T-cell (primary cell): Measurements from ENCODE around the gene UBE2G2. TPM values are rescaled to one million over a fixed set of nuclear protein-coding genes. Genes with fewer than 3 reads are reported as not detected.

Experiments
- ATAC-seq, 4 experiments: fragments of 200-7000 bp in 3 of 4; fragments of 150-1000 bp in 1 of 4; cut with Tn5 transposase; replicated peaks in 1 of 4; 1 replicate in 3 of 4; 2 replicates in 1 of 4; pipeline ENCODE4 v1.10.0; 2021; ENCODE audit warnings: moderate library complexity in 3 of 4, mild to moderate bottlenecking in 2 of 4, moderate number of reproducible peaks in 1 of 4
- CTCF ChIA-PET, 2 donors: fragments of 300-600 bp; sonication (Branson Sonifier 250); formaldehyde crosslinking; loops; one replicate each; lab custom pipeline; 2022; ENCODE audit warnings: antibody characterized with exemption in 2 of 2; lab: Charles Lee
- POLR2A ChIA-PET, 2 donors: fragments of 300-600 bp; sonication (Branson Sonifier 250); formaldehyde crosslinking; loops; one replicate each; lab custom pipeline; 2022; ENCODE audit warnings: antibody characterized with exemption in 2 of 2; lab: Charles Lee
- DNase-seq, 35 experiments: peaks; one replicate each; pipeline versions ENCODE4 v3.0.0 to v3.0.0-alpha.2; 2013 to 2023
- H3K27ac ChIP-seq: one replicate; pipeline ENCODE4 v1.5.1; 2013; ENCODE audit warnings: low read length
- H3K27me3 ChIP-seq, 2 experiments: replicated peaks in 1 of 2; 1 replicate in 1 of 2; 2 replicates in 1 of 2; pipeline versions ENCODE4 v1.6.1 to v1.7.0; 2013; ENCODE audit warnings: low read length in 1 of 2, mixed read lengths in 1 of 2; ENCODE audit not compliant: control insufficient read depth in 2 of 2, insufficient read depth in 2 of 2; ENCODE audit errors: extremely low read depth in 1 of 2
- H3K36me3 ChIP-seq, 2 donors: 1 replicate in 1 of 2; 2 replicates in 1 of 2; pipeline versions ENCODE4 v1.6.1 to v1.7.0; 2013; ENCODE audit warnings: low read length in 1 of 2; ENCODE audit not compliant: control insufficient read depth in 2 of 2, insufficient read depth in 1 of 2; ENCODE audit errors: extremely low read depth in 1 of 2
- H3K4me1 ChIP-seq, 2 experiments: 1 replicate in 1 of 2; 2 replicates in 1 of 2; pipeline versions ENCODE4 v1.6.1 to v1.7.0; 2013; ENCODE audit warnings: low read length in 2 of 2, mixed read lengths in 1 of 2; ENCODE audit not compliant: insufficient read depth in 2 of 2, control insufficient read depth in 1 of 2; ENCODE audit errors: extremely low read depth in 1 of 2
- H3K4me3 ChIP-seq, 2 donors: 1 replicate in 1 of 2; 2 replicates in 1 of 2; pipeline versions ENCODE4 v1.5.1 to v1.7.0; 2013; ENCODE audit warnings: mild to moderate bottlenecking in 2 of 2, low read length in 1 of 2, moderate library complexity in 1 of 2; ENCODE audit not compliant: control insufficient read depth in 1 of 2; ENCODE audit errors: extremely low read depth in 1 of 2
- H3K9me3 ChIP-seq: 2 replicates; pipeline ENCODE4 v1.7.0; 2013
- H3K27ac Mint-ChIP-seq, 2 donors: one replicate each; pipeline ENCODE4 v1.8.0; 2020 to 2021; ENCODE audit warnings: mild to moderate bottlenecking in 2 of 2, mixed read lengths in 2 of 2
- H3K27me3 Mint-ChIP-seq, 2 donors: one replicate each; pipeline ENCODE4 v1.8.0; 2021 to 2022; ENCODE audit warnings: mixed read lengths in 2 of 2
- H3K36me3 Mint-ChIP-seq: one replicate; pipeline ENCODE4 v1.8.0; 2021; ENCODE audit warnings: mixed read lengths
- H3K4me1 Mint-ChIP-seq, 3 donors: one replicate each; pipeline ENCODE4 v1.8.0; 2020 to 2022; ENCODE audit warnings: mixed read lengths in 3 of 3, mild to moderate bottlenecking in 1 of 3
- H3K4me3 Mint-ChIP-seq, 3 donors: one replicate each; pipeline ENCODE4 v1.8.0; 2020 to 2022; ENCODE audit warnings: mild to moderate bottlenecking in 3 of 3, mixed read lengths in 3 of 3, moderate library complexity in 3 of 3
- H3K9me3 Mint-ChIP-seq, 3 donors: one replicate each; pipeline ENCODE4 v1.8.0; 2020 to 2022; ENCODE audit warnings: mixed read lengths in 3 of 3
- WGBS: methylation state at CpG from one replicate; pipeline ENCODE4 v1.1.5; 2013; ENCODE audit warnings: missing lambda C conversion rate; ENCODE audit not compliant: insufficient coverage; 5-methylcytosine and 5-hydroxymethylcytosine counted together
- total RNA-seq, 35 experiments: library from RNA in 6 of 35; stranded (reverse) in 6 of 35; fragments of 120-200 nt in 1 of 35; gene quantifications; one replicate each; pipeline versions ENCODE4 v1.2.1 to v1.2.4 and lab custom pipeline; 2013 to 2026

The UBE2G2 gene
- total RNA-seq, 5 donors from 2014 or later (not counting 1 experiment from before 2014, with no cell fraction given): 124 to 157 (median 134) TPM

GRCh38 chr21:44813149-44813548 lies 11.5 kb upstream of the UBE2G2 start:
- Histone ChIP-seq H3K9me3 (no peaks in the 10 kb centered on the region), H3K36me3 (peaks cover 8 to 30% of the 10 kb centered on the region in 2 donors), H3K27ac (no peak overlapping the region), H3K4me3 (no peak overlapping the region), H3K27me3 (no peaks in the 10 kb centered on the region), H3K4me1 (peaks cover 0 to 22% of the 10 kb centered on the region in 2 experiments)
- CTCF ChIA-PET: no interaction called here
- no peak for DNase-seq
- no peak overlapping the region for H3K27ac Mint-ChIP-seq
- no peak for ATAC-seq
- WGBS: 95% methylated on average over 5 of the region's 10 CpGs
- peaks cover 15% of the 10 kb centered on the region for H3K36me3 Mint-ChIP-seq
- POLR2A ChIA-PET: no interaction called here
- H3K27me3 Mint-ChIP-seq: no peaks in the 10 kb centered on the region
- peaks cover 23 to 28% (median 26%) of the 10 kb centered on the region in 3 donors for H3K4me1 Mint-ChIP-seq
- H3K4me3 Mint-ChIP-seq: no peak overlapping the region
- no peaks in the 10 kb centered on the region for H3K9me3 Mint-ChIP-seq

GRCh38 chr21:44812640-44813039 lies 11.0 kb upstream of the UBE2G2 start:
- Mint-ChIP-seq H3K9me3 (no peaks in the 10 kb centered on the region), H3K4me3 (no peak overlapping the region), H3K27ac (no peak overlapping the region), H3K27me3 (no peaks in the 10 kb centered on the region), H3K4me1 (peaks cover 23 to 28% (median 26%) of the 10 kb centered on the region in 3 donors), H3K36me3 (peaks cover 15% of the 10 kb centered on the region)
- ChIA-PET CTCF (no interaction called here), POLR2A (no interaction called here)
- Histone ChIP-seq H3K36me3 (peaks cover 8 to 31% of the 10 kb centered on the region in 2 donors), H3K4me1 (peaks cover 0 to 22% of the 10 kb centered on the region in 2 experiments), H3K9me3 (no peaks in the 10 kb centered on the region), H3K4me3 (no peak overlapping the region), H3K27me3 (no peaks in the 10 kb centered on the region), H3K27ac (no peak overlapping the region)
- WGBS: 94% methylated on average over 11 of the region's 14 CpGs
- DNase-seq (no peak), ATAC-seq (no peak)

DNA sequence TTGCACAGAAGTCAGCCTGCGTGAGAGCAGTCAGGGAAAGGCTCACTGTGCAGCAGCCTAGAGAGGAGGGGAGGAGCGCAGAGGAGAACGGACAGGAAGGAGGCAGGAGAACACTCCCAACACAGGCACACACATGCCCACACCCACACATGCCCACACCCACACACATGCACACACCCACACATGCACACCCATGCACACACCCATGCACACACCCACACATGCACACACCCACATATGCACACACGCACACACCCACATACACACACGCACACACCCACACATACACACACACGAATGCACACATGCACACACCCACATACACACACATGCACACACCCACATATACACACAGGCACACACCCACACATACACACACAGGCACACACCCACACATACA lies 9.2 kb upstream of the UBE2G2 start:
- no peak overlapping the region for H3K27ac Mint-ChIP-seq
- H3K4me1 ChIP-seq: peaks cover 0 to 10% of the 10 kb centered on the region in 2 experiments
- peaks cover 29% of the 10 kb centered on the region for H3K36me3 Mint-ChIP-seq

DNA sequence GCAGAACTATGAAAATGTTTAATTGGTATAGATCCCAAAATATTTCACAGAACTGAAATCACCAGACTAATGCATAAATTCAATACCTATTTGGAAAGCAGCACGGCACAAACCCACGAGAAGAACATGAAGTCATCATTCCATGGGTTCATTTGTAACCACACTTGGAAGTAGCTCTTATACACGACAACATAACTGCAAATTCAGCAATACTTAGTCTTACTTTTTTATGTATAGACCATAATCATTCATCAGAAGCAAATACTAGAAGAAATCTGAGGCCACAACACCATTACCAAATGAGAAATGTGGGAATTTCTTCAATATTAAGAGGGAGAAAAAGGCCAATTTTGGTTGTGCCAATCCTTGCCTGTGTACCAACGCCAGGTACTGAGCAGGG lies 4.2 kb upstream of the UBE2G2 start:
- Histone ChIP-seq H3K36me3 (peaks cover 6 to 46% of the 10 kb centered on the region in 2 donors), H3K27ac (no peak overlapping the region), H3K9me3 (no peaks in the 10 kb centered on the region), H3K4me1 (peaks cover 0 to 14% of the 10 kb centered on the region in 2 experiments), H3K27me3 (no peaks in the 10 kb centered on the region), H3K4me3 (no peak overlapping the region)
- no peak overlapping the region for H3K4me3 Mint-ChIP-seq
- peaks cover 36% of the 10 kb centered on the region for H3K36me3 Mint-ChIP-seq
- DNase-seq: no peak
- ChIA-PET CTCF (interaction anchor here in 1 of 2 donors (0.6 kb wide), 1 partner anchor 87 kb away, joined by 3 read pairs; no protein-coding TSS in a partner anchor), POLR2A (interaction anchor here in 1 of 2 donors (0.7 kb wide), 1 partner anchor 115 kb away, joined by 4 read pairs; the partner anchor contains the start of gene ITGB2)
- peaks cover 14 to 17% (median 14%) of the 10 kb centered on the region in 3 donors for H3K4me1 Mint-ChIP-seq
- H3K27me3 Mint-ChIP-seq: no peaks in the 10 kb centered on the region
- ATAC-seq: no peak
- H3K27ac Mint-ChIP-seq: no peak overlapping the region
- 100% methylated on average over 3 of the region's 4 CpGs for WGBS
- H3K9me3 Mint-ChIP-seq: no peaks in the 10 kb centered on the region

More for the DNA sequence above, 9.2 kb upstream of the UBE2G2 start:
- no peak for ATAC-seq
- no peaks in the 10 kb centered on the region for H3K9me3 Mint-ChIP-seq
- Histone ChIP-seq H3K27me3 (no peaks in the 10 kb centered on the region), H3K36me3 (peaks cover 8 to 48% of the 10 kb centered on the region in 2 donors), H3K9me3 (no peaks in the 10 kb centered on the region), H3K4me3 (no peak overlapping the region), H3K27ac (no peak overlapping the region)
- CTCF ChIA-PET: no interaction called here
- H3K4me1 Mint-ChIP-seq: peaks cover 7 to 17% (median 15%) of the 10 kb centered on the region in 3 donors
- WGBS: 88% methylated on average over 3 of the region's 6 CpGs
- no peaks in the 10 kb centered on the region for H3K27me3 Mint-ChIP-seq
- POLR2A ChIA-PET: interaction anchor here in 1 of 2 donors (0.6 kb wide), 1 partner anchor 89 kb away, joined by 6 read pairs; no protein-coding TSS in a partner anchor
- no peak for DNase-seq
- H3K4me3 Mint-ChIP-seq: no peak overlapping the region

GRCh38 chr21:44805226-44805625 lies 3.6 kb upstream of the UBE2G2 start:
- H3K27me3 ChIP-seq: no peaks in the 10 kb centered on the region
- ATAC-seq: no peak
- no peak overlapping the region for H3K27ac ChIP-seq
- Mint-ChIP-seq H3K4me1 (peaks cover 19 to 20% (median 19%) of the 10 kb centered on the region in 3 donors), H3K36me3 (peaks cover 35% of the 10 kb centered on the region), H3K27ac (no peak overlapping the region), H3K9me3 (no peaks in the 10 kb centered on the region), H3K27me3 (no peaks in the 10 kb centered on the region), H3K4me3 (no peak overlapping the region)
- POLR2A ChIA-PET: no interaction called here
- H3K9me3 ChIP-seq: no peaks in the 10 kb centered on the region
- no CpG with 5 or more reads among the region's 4 CpGs for whole genome bisulfite sequencing
- no peak for DNase-seq
- H3K4me1 ChIP-seq: peaks cover 6 to 20% of the 10 kb centered on the region in 2 experiments
- no peak overlapping the region for H3K4me3 ChIP-seq
- CTCF ChIA-PET: no interaction called here
- H3K36me3 ChIP-seq: peaks cover 2 to 40% of the 10 kb centered on the region in 2 donors

- peaks cover 21 to 23% (median 23%) of the 10 kb centered on the region in 3 donors for H3K4me1 Mint-ChIP-seq
- ATAC-seq: no peak
- H3K36me3 Mint-ChIP-seq: peaks cover 32% of the 10 kb centered on the region
- no peak overlapping the region for H3K27ac ChIP-seq
- 100% methylated on average over 5 of the region's 6 CpGs for WGBS
- peaks cover 0 to 35% of the 10 kb centered on the region in 2 donors for H3K36me3 ChIP-seq
- no peak overlapping the region for H3K4me3 Mint-ChIP-seq
- H3K4me3 ChIP-seq: no peak overlapping the region
- H3K9me3 ChIP-seq: no peaks in the 10 kb centered on the region
- no peaks in the 10 kb centered on the region for H3K9me3 Mint-ChIP-seq
- no peaks in the 10 kb centered on the region for H3K27me3 ChIP-seq
- H3K27me3 Mint-ChIP-seq: no peaks in the 10 kb centered on the region
- CTCF ChIA-PET: interaction anchor here in 1 of 2 donors (0.5 kb wide), 1 partner anchor 804 kb away, joined by 3 read pairs; no protein-coding TSS in a partner anchor
- no peak overlapping the region for H3K27ac Mint-ChIP-seq
- peaks cover 10 to 25% of the 10 kb centered on the region in 2 experiments for H3K4me1 ChIP-seq
- POLR2A ChIA-PET: no interaction called here
- DNase-seq: no peak
Measured at GRCh38 chr21:44804762-44805161, 3.1 kb upstream of the UBE2G2 start.
